ENCODE measurements around the gene EXT2. TPM values are rescaled to one million over a fixed set of nuclear protein-coding genes. Genes with fewer than 3 reads are reported as not detected.

Gene EXT2
- total RNA-seq, 4 donors from 2014 or later: 47.8 to 80.4 (median 68.0) TPM

GRCh38 chr11:44207292-44207691 is 111.8 kb downstream of the EXT2 start:
- no peaks in the 10 kb centered on the region for H3K27me3 ChIP-seq
- no peak overlapping the region for H3K27ac ChIP-seq (replicated peaks in 1 of 4)
- H3K4me3 ChIP-seq: no peak overlapping the region
- peaks cover 0 to 9% (median 0%) of the 10 kb centered on the region in 4 donors for H3K4me1 ChIP-seq
- no peak for DNase-seq (ENCODE audit: extremely low spot score)
- no peaks in the 10 kb centered on the region for H3K9me3 ChIP-seq
- peaks cover 0 to 17% (median 7%) of the 10 kb centered on the region in 4 donors for H3K36me3 ChIP-seq
- intact Hi-C loops (cut with DNase I): no loop called here
- WGBS: 89% methylated on average over 7 of the region's 7 CpGs
- TF ChIP-seq POLR2A (IDR thresholded peaks at IDR 0.05; ENCODE audit: low read depth): no peak
- TF ChIP-seq EP300 (IDR thresholded peaks at IDR 0.05): no peak
- no peak for TF ChIP-seq POLR2AphosphoS5 (IDR thresholded peaks at IDR 0.05)
- TF ChIP-seq, protein P1, sequence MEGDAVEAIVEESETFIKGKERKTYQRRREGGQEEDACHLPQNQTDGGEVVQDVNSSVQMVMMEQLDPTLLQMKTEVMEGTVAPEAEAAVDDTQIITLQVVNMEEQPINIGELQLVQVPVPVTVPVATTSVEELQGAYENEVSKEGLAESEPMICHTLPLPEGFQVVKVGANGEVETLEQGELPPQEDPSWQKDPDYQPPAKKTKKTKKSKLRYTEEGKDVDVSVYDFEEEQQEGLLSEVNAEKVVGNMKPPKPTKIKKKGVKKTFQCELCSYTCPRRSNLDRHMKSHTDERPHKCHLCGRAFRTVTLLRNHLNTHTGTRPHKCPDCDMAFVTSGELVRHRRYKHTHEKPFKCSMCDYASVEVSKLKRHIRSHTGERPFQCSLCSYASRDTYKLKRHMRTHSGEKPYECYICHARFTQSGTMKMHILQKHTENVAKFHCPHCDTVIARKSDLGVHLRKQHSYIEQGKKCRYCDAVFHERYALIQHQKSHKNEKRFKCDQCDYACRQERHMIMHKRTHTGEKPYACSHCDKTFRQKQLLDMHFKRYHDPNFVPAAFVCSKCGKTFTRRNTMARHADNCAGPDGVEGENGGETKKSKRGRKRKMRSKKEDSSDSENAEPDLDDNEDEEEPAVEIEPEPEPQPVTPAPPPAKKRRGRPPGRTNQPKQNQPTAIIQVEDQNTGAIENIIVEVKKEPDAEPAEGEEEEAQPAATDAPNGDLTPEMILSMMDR (IDR thresholded peaks at IDR 0.05): no peak

DNA sequence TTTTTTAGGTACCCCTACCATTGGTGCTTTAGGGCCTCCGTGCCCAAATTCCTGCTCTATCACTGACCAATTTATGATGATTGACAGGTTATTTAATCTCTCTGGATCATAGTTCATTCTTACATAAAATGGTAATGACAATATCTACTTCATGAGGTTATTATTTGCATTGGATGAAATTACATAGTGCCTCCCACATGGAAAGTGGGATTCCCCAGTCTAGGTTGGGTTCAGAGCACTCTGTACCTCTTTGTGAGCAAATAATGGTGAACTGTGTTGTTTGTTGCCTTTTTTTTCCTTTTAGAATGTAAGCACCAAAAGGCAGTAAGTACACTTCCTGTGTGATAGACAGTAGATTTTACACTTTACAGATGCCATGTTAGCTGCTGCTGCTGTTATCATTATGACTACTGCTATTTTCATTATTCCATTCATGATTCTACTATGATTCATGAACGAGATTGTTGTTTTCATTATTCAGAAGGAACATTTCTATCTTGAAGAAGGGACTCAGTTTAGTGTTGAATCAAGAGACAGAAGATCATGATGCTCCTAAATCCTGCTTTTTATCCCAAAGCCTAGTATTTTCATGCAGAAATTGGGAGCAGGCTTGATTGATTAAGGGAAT is 113.6 kb downstream of the EXT2 start:
- H3K4me1 ChIP-seq: peaks cover 0 to 9% (median 0%) of the 10 kb centered on the region in 4 donors
- no peak overlapping the region for H3K4me3 ChIP-seq
- no peak for DNase-seq (ENCODE audit: extremely low spot score)
- H3K36me3 ChIP-seq: peaks cover 0 to 17% (median 6%) of the 10 kb centered on the region in 4 donors
- no peaks in the 10 kb centered on the region for H3K9me3 ChIP-seq
- no peak overlapping the region for H3K27ac ChIP-seq (replicated peaks in 1 of 4)
- no peaks in the 10 kb centered on the region for H3K27me3 ChIP-seq
- intact Hi-C loops (cut with DNase I): no loop called here
- 91% methylated on average over 2 of the region's 2 CpGs for WGBS
- TF ChIP-seq POLR2A (IDR thresholded peaks at IDR 0.05; ENCODE audit: low read depth): no peak
- no peak for TF ChIP-seq POLR2AphosphoS5 (IDR thresholded peaks at IDR 0.05)
- TF ChIP-seq, protein P1 (IDR thresholded peaks at IDR 0.05): no peak
- no peak for TF ChIP-seq EP300 (IDR thresholded peaks at IDR 0.05)

DNA sequence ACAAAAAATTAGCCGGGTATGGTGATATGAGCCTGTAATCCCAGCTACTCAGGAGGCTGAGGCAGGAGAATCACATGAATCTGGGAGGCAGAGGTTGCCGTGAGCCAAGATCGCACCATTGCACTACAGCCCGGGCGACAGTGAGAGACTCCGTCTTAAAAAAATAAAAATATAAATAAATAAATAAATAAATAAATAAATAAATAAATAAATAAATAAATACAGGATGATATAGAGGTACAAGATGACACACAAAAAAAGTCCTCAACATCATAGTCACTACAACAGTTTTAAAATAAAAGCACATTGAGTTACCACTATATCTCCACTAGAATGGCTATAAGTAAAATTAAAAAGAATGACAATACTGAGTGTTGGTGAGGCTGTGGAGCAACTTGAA is 116.7 kb downstream of the EXT2 start:
- intact Hi-C loops (cut with DNase I): no loop called here
- H3K9me3 ChIP-seq: no peaks in the 10 kb centered on the region
- no peak overlapping the region for H3K4me3 ChIP-seq
- no peak overlapping the region for H3K27ac ChIP-seq (replicated peaks in 1 of 4)
- TF ChIP-seq POLR2AphosphoS5 (IDR thresholded peaks at IDR 0.05): no peak
- TF ChIP-seq POLR2A (IDR thresholded peaks at IDR 0.05; ENCODE audit: low read depth): no peak
- no peak for TF ChIP-seq EP300 (IDR thresholded peaks at IDR 0.05)
- TF ChIP-seq, protein P1 (IDR thresholded peaks at IDR 0.05): no peak
- peaks cover 0 to 13% (median 3%) of the 10 kb centered on the region in 4 donors for H3K36me3 ChIP-seq
- no peak for DNase-seq (ENCODE audit: extremely low spot score)
- H3K27me3 ChIP-seq: no peaks in the 10 kb centered on the region
- no peaks in the 10 kb centered on the region for H3K4me1 ChIP-seq
- WGBS: 98% methylated on average over 6 of the region's 6 CpGs

DNA sequence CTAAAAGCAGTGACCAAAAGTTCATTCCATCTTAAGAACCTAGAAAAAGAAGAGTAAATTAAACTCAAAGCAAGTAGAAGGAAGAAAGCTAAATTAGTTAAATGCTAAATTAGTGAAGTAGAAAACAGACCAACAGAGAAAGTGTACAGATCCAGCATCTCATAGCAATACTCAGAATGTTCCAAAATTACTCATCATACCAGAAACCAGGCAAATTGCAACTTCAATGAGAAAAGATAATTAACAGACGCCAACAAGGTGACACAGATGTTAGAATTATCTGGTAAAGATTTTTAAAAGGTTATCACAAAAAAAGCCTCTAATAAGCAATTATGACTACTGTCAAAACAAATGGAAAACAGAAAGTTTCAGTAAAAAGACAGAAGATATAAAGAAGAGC is 117.7 kb downstream of the EXT2 start:
- no peaks in the 10 kb centered on the region for H3K9me3 ChIP-seq
- H3K27me3 ChIP-seq: no peaks in the 10 kb centered on the region
- WGBS: 95% methylated on average over 1 of the region's 1 CpG
- intact Hi-C loops (cut with DNase I): no loop called here
- TF ChIP-seq POLR2AphosphoS5 (IDR thresholded peaks at IDR 0.05) (no peak), POLR2A (IDR thresholded peaks at IDR 0.05; ENCODE audit: low read depth) (no peak), EP300 (IDR thresholded peaks at IDR 0.05) (no peak)
- TF ChIP-seq, protein P1 (IDR thresholded peaks at IDR 0.05): no peak
- DNase-seq (ENCODE audit: extremely low spot score): no peak
- peaks cover 0 to 15% (median 0%) of the 10 kb centered on the region in 4 donors for H3K36me3 ChIP-seq
- H3K4me3 ChIP-seq: no peak overlapping the region
- H3K4me1 ChIP-seq: no peaks in the 10 kb centered on the region
- no peak overlapping the region for H3K27ac ChIP-seq (replicated peaks in 1 of 4)

- H3K27ac ChIP-seq (replicated peaks in 1 of 4): no peak overlapping the region
- peaks cover 0 to 4% (median 0%) of the 10 kb centered on the region in 4 donors for H3K4me1 ChIP-seq
- intact Hi-C loops (cut with DNase I): no loop called here
- H3K36me3 ChIP-seq: peaks cover 0 to 21% (median 0%) of the 10 kb centered on the region in 4 donors
- no peaks in the 10 kb centered on the region for H3K9me3 ChIP-seq
- TF ChIP-seq EP300 (IDR thresholded peaks at IDR 0.05) (no peak), POLR2AphosphoS5 (IDR thresholded peaks at IDR 0.05) (no peak), POLR2A (IDR thresholded peaks at IDR 0.05; ENCODE audit: low read depth) (no peak)
- TF ChIP-seq, protein P1 (IDR thresholded peaks at IDR 0.05): no peak
- no peak overlapping the region for H3K4me3 ChIP-seq
- H3K27me3 ChIP-seq: no peaks in the 10 kb centered on the region
- no peak for DNase-seq (ENCODE audit: extremely low spot score)
- whole genome bisulfite sequencing: 86% methylated on average over 1 of the region's 1 CpG
Observed at GRCh38 chr11:44217432-44217831, 122.0 kb downstream of the EXT2 start.
